Adrenal gland (tissue), 5 donors: ENCODE data around the gene JAZF1.

Source experiments
- POLR2A ChIP-seq, 2 donors: fragments of 450-650 bp; IDR thresholded peaks; one replicate each; pipeline ENCODE4 v1.6.1; 2017; ENCODE audit warnings: antibody characterized with exemption in 2 of 2, mild to moderate bottlenecking in 2 of 2, moderate library complexity in 1 of 2
- TF ChIP-seq, protein P1 (sequence below), 6 experiments: fragments of 450-650 bp in 4 of 6; fragments of 200-600 bp in 2 of 6; sonication (generic) in 1 of 6; IDR thresholded peaks; 1 replicate in 5 of 6; 2 replicates in 1 of 6; pipeline versions ENCODE4 v1.5.1 to v1.8.0; 2016 to 2021; ENCODE audit warnings: antibody characterized with exemption in 6 of 6, mild to moderate bottlenecking in 2 of 6, moderate library complexity in 1 of 6
- donor health status: DM: no; HTN: no; CAD: no.

DNA sequence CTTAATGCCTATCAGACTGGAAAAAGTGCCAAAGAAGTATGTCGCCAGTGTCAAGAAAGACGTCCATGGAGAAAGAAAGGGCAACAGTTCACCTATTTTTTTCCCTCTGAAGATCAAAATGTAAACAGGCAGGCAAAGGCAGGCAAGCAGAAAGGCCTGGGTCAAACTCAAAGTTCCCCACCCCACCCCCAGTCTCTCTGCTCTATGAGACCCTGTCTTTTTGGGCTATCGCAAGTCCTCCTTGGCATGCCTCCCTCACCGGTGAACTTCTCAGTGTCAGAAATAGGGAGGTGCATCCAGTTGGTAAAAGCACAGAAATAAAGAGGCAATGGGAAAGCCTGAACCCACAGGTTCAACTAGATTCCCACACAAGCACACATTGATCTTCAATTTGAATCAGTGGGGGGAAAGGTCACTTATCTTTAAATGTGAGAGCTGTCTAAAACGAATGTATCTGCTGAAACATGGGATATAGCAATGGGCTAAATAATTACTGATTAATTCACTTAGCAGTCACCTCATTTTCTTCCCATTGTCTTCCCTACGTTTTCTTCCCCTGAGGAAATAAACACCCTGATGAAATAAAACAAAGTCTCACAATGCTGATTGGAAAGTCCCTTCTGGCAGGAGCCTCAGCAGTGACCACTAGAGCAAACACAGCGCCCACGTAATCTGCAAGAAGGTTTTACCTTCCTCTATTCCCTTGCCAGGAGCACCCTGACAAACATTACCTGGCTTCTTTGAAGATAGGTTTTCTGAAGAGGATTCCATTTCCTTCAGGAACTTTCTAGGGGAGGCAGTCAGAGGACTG lies 31.1 kb downstream of the JAZF1 start:
- TF ChIP-seq, protein P1, sequence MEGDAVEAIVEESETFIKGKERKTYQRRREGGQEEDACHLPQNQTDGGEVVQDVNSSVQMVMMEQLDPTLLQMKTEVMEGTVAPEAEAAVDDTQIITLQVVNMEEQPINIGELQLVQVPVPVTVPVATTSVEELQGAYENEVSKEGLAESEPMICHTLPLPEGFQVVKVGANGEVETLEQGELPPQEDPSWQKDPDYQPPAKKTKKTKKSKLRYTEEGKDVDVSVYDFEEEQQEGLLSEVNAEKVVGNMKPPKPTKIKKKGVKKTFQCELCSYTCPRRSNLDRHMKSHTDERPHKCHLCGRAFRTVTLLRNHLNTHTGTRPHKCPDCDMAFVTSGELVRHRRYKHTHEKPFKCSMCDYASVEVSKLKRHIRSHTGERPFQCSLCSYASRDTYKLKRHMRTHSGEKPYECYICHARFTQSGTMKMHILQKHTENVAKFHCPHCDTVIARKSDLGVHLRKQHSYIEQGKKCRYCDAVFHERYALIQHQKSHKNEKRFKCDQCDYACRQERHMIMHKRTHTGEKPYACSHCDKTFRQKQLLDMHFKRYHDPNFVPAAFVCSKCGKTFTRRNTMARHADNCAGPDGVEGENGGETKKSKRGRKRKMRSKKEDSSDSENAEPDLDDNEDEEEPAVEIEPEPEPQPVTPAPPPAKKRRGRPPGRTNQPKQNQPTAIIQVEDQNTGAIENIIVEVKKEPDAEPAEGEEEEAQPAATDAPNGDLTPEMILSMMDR (IDR thresholded peaks at IDR 0.05), result no peak
- TF ChIP-seq POLR2A (IDR thresholded peaks at IDR 0.05), result no peak
